Measurements from ENCODE around the gene PALLD. TPM values are rescaled to one million over a fixed set of nuclear protein-coding genes. Genes with fewer than 3 reads are reported as not detected.
"Not testable (repeated sequence)": the region's sequence is repeated elsewhere in the genome, so short reads cannot be mapped to it uniquely, and the experiment has no call there.

PALLD gene
- total RNA-seq, 4 donors from 2014 or later: 58.5 to 164 (median 84.2) TPM

DNA sequence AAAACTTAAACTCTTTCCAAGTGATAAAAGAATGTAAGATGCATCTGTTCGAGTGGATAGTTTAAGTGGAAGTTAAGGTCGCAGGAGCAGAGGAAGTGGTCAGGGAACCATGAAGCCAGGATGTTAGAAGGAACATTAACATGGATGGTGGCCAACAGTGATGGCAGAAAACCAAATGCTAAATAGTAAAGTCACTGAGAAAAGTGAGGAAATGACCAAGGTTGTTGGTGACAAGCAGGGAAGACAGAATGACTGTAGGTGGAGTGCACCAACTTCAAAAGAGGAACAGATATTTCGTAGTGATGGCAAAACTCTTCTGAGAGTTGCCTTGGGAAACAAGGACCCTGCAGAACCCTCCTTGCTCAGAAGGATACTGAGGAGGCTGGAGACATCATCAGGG is 226.2 kb downstream of the PALLD start:
- ATAC-seq (ENCODE audit: low FRiP score) (no peak), DNase-seq (ENCODE audit: low spot score) (no peak)
- TF ChIP-seq CTCF (IDR thresholded peaks at IDR 0.05): no peak

DNA sequence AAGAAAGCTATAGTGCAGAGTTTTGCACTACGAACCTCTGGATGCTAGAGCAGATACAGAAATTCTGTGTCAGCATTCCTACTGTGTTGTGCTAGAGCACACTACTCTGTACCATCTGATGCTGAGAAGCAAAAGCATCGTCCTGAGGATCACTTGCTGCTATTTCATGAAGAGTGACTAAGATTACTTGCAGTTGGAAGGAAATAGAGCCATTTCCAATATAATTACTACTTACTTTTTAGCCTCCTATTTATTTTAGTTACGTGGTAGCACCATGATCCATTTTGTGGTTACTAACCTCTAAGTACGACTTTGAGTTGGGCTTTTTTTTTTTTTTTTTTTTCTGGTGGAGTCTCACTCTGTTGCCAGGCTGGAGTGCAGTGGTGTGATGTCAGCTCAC is 226.7 kb downstream of the PALLD start:
- DNase-seq (ENCODE audit: low spot score) (no peak), ATAC-seq (ENCODE audit: low FRiP score) (no peak)
- no peak for TF ChIP-seq CTCF (IDR thresholded peaks at IDR 0.05)

GRCh38 chr4:168724243-168724642 is 227.4 kb downstream of the PALLD start:
- no peak for ATAC-seq (ENCODE audit: low FRiP score)
- no peak for TF ChIP-seq CTCF (IDR thresholded peaks at IDR 0.05)
- DNase-seq (ENCODE audit: low spot score): no peak

- DNase-seq (ENCODE audit: low spot score): no peak
- no peak for ATAC-seq (ENCODE audit: low FRiP score)
- TF ChIP-seq CTCF (IDR thresholded peaks at IDR 0.05): no peak
These were observed 228.0 kb downstream of the PALLD start for GRCh38 chr4:168724686-168725411.

DNA sequence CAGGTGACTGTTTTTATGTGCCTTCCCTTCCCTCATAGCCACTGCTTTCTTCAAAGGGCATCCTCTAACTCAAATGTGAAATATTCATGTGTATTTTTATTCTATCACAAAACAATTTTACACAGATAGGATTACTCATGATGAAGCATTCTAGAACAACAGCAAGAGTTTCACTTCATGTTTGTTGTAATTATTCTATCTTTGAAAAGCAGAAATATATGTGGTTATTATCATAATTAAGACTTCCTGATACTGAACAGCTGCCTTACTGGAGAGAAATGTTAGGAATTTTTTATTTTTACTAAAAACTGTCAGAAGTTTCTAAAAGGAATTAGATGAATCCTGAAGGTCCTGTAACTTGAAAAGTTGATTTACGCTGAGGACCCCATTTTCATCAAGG is 229.1 kb downstream of the PALLD start:
- no peak for TF ChIP-seq CTCF (IDR thresholded peaks at IDR 0.05)
- ATAC-seq (ENCODE audit: low FRiP score): no peak
- DNase-seq (ENCODE audit: low spot score): no peak

GRCh38 chr4:168727181-168727580 is 230.3 kb downstream of the PALLD start:
- DNase-seq (ENCODE audit: low spot score); ATAC-seq (ENCODE audit: low FRiP score): not testable (repeated sequence)

DNA sequence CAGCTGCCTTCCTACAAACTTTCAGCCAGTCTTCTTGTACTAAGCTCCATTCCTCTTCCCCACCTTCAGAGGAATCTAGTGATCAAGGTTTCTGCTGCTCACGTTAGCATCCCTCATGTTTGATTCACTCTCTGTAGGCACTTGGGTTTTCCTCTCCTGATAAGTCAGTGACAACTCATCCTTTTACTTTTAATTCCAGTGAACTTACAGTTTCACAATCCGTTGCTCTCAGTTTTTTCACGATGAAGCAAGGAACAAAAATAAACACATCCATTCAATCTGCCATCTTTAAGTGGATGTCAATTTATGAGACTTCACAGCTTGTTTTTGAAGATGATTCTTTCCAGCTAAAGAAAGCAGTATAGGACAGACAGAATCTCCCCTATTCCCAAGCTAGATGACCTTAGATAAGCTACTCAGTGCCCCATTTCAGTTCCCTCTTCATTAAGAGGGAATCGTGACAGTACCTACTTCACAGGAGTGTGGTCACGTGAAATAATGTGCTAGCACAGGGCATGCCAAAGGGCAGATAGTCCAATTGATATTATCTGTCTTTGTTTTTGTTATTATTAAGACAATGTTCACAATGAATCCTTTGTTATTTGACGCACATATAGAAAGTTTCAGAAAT is 234.3 kb downstream of the PALLD start:
- DNase-seq (ENCODE audit: low spot score) (no peak), ATAC-seq (ENCODE audit: low FRiP score) (no peak)
- TF ChIP-seq CTCF (IDR thresholded peaks at IDR 0.05): no peak
